ENCODE data around the gene ARID4B. TPM values are rescaled to one million over a fixed set of nuclear protein-coding genes. Genes with fewer than 3 reads are reported as not detected.

The ARID4B gene
- total and polyA plus RNA-seq, 2 of the 13 experiments (the other 11 are each of a cell fraction or from before 2014, with no cell fraction given): 9.7 to 24.6 TPM

DNA sequence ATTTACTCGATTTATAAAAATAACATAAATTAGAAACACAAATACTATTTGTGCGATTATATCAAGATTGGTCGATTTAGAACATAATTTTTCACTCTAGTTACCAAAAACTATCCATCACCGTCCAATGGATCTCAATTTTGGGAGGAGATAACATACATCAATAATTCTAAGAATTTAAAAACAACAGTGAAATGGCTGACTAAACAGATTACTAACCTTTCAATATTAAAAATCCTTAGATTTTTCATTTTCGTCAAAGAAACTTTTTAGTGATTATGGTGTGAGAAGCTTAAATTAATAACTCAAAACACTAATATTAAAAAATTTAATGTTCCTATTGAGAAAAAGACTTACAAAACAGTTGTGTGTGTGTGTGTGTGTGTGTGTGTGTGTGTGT lies 91.9 kb downstream of the ARID4B start:
- Histone ChIP-seq H3K9ac (ENCODE audit: insufficient read depth, low read depth, low read length) (no peak overlapping the region), H3K27me3 (ENCODE audit: control insufficient read depth in 1 of 2, insufficient read depth in 2 of 2, low read length in 2 of 2) (no peaks in the 10 kb centered on the region; a peak in 1 of 5 replicates), H3K4me2 (ENCODE audit: low read depth, low read length) (no peak overlapping the region), H4K20me1 (ENCODE audit: insufficient read depth, low read length) (peaks cover 2% of the 10 kb centered on the region; the same call in 1 of the 2 replicates), H3K79me2 (ENCODE audit: insufficient read depth, low read length) (no peaks in the 10 kb centered on the region), H3K27ac (ENCODE audit: extremely low read length, insufficient read depth, low read length) (no peak overlapping the region), H3K36me3 (replicated peaks in 1 of 2; ENCODE audit: control insufficient read depth in 1 of 2, insufficient read depth in 2 of 2, low read length in 2 of 2) (peaks cover 3 to 55% of the 10 kb centered on the region in 2 experiments; a peak in 4 of 5 replicates), H3K9me3 (ENCODE audit: low read length) (no peaks in the 10 kb centered on the region), H3K4me3 (replicated peaks in 1 of 3; ENCODE audit: insufficient read depth in 1 of 3, low read depth in 2 of 3, low read length in 3 of 3) (no peak overlapping the region), H2AFZ (ENCODE audit: low read length) (no peak overlapping the region), H3K4me1 (ENCODE audit: insufficient read depth, low read length) (peaks cover 39% of the 10 kb centered on the region)
- CTCF ChIA-PET (ENCODE audit: low intra/inter-chr PET ratio, low total read pairs): no interaction called here
- POLR2A ChIA-PET: no interaction called here
- no peak for TF ChIP-seq HNRNPLL (IDR thresholded peaks at IDR 0.05; ENCODE audit: low read depth, low read length, poor library complexity, severe bottlenecking)
- TF ChIP-seq MAFF (IDR thresholded peaks at IDR 0.05; ENCODE audit: low read depth, low read length): 0 out of 2 replicates have a peak, but pooled peaks have one; percentile 32
- TF ChIP-seq MAFK (conservative IDR thresholded peaks at IDR 0.05 in 1 of 2, IDR thresholded peaks at IDR 0.05 in 1 of 2; ENCODE audit: low read length in 2 of 2): peak in 1 of 2 experiments; percentile 47; a peak in 1 of 4 replicates
- TF ChIP-seq ZXDC (CRISPR knock-in tag; IDR thresholded peaks at IDR 0.05): no peak
- no peak for TF ChIP-seq ZKSCAN1 (IDR thresholded peaks at IDR 0.05; ENCODE audit: low read length)
- TF ChIP-seq KLF11 (CRISPR knock-in tag; IDR thresholded peaks at IDR 0.05): no peak
- no peak for TF ChIP-seq PAX8 (CRISPR knock-in tag; IDR thresholded peaks at IDR 0.05; ENCODE audit: borderline replicate concordance)
- no peak for ATAC-seq
- in situ Hi-C loops (cut with HindIII; ENCODE audit: extremely low pct_ligation_motif_present, low pct_unique_long_range_greater_than_20kb) (no loop called here), intact Hi-C loops (cut with micrococcal nuclease; ENCODE audit: unreplicated experiment) (loop anchor here (5.0 kb wide), 1 partner anchor 181 kb away; no protein-coding TSS in a partner anchor)
- BruUV-seq (replicated peaks): no TSS peak
- FAIRE-seq: no peak
- 97% methylated on average over 5 of the region's 5 CpGs for WGBS (ENCODE audit: low lambda C conversion rate)
- no peak for DNase-seq (ENCODE audit: low spot score)

Data from HepG2 (cell line).